ENCODE results near the gene CLDN9. TPM values are rescaled to one million over a fixed set of nuclear protein-coding genes. Genes with fewer than 3 reads are reported as not detected.

Gene CLDN9
- total RNA-seq, 1 donor from 2014 or later, result not detected

DNA sequence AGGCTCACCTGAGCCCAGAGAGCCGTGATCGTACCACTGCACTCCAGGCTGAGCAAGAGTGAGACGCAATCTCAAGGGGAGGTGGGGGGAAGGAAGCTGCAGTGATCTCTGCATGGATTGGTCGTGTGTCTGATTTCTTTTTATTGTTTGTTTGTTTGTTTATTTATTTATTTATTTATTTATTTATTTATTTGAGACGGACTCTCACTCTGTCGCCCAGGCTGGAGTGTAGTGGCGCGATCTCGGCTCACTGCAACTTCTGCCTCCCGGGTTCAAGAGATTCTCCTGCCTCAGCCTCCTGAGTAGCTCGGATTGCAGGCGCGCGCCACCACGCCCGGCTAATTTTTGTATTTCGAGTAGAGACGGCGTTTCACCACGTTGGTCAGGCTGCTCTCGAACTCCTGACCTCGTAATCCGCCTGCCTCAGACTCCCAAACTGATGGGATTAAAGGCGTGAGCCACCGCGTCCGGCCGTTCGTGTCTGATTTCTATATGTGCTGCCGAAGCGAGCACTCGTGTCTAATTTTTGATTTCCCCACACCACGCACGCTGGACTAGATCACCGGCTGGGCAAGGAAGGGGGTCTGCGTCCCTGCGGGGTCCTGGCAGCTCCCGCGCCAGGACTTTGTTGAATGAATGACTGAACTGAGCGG lies 7.0 kb downstream of the CLDN9 start:
- TF ChIP-seq, protein P1, sequence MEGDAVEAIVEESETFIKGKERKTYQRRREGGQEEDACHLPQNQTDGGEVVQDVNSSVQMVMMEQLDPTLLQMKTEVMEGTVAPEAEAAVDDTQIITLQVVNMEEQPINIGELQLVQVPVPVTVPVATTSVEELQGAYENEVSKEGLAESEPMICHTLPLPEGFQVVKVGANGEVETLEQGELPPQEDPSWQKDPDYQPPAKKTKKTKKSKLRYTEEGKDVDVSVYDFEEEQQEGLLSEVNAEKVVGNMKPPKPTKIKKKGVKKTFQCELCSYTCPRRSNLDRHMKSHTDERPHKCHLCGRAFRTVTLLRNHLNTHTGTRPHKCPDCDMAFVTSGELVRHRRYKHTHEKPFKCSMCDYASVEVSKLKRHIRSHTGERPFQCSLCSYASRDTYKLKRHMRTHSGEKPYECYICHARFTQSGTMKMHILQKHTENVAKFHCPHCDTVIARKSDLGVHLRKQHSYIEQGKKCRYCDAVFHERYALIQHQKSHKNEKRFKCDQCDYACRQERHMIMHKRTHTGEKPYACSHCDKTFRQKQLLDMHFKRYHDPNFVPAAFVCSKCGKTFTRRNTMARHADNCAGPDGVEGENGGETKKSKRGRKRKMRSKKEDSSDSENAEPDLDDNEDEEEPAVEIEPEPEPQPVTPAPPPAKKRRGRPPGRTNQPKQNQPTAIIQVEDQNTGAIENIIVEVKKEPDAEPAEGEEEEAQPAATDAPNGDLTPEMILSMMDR (IDR thresholded peaks at IDR 0.05), result no peak
- H3K27ac Mint-ChIP-seq (ENCODE audit: unreplicated experiment), result peak overlapping the region; percentile 84
- H3K9me3 Mint-ChIP-seq (ENCODE audit: unreplicated experiment), result no peaks in the 10 kb centered on the region
- H3K4me3 Mint-ChIP-seq (ENCODE audit: unreplicated experiment), result peak overlapping the region; percentile 86
- no peaks in the 10 kb centered on the region for H3K36me3 Mint-ChIP-seq (ENCODE audit: unreplicated experiment)
- no peak for DNase-seq (ENCODE audit: extremely low spot score, unreplicated experiment)
- H3K4me1 Mint-ChIP-seq (ENCODE audit: unreplicated experiment), result peaks cover 38% of the 10 kb centered on the region
- H3K27me3 Mint-ChIP-seq (ENCODE audit: unreplicated experiment), result peaks cover 2% of the 10 kb centered on the region

DNA sequence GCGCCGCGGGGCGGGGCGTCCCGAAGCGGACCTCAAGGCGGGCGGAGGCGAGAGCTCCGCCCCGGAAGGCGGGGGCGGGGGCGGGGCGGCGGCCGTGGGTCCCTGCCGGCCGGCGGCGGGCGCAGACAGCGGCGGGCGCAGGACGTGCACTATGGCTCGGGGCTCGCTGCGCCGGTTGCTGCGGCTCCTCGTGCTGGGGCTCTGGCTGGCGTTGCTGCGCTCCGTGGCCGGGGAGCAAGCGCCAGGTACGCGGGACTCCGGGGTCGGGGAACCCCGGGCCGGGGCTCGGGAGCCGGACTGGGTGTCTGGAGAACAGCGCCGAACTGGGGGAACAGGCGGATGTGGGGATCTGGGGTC lies 7.5 kb downstream of the CLDN9 start, which contains the start of gene TNFRSF12A:
TNFRSF12A (plus strand) TSS at position 122 of the 357 bp plus-strand sequence; CDS start at position 152, 30 bp downstream.
- TF ChIP-seq, protein P1 (IDR thresholded peaks at IDR 0.05), result peak; percentile 8
- Mint-ChIP-seq H3K27ac (ENCODE audit: unreplicated experiment) (peak within 1 kb of the TSS; percentile 96), H3K9me3 (ENCODE audit: unreplicated experiment) (no peaks in the 10 kb centered on the region), H3K4me1 (ENCODE audit: unreplicated experiment) (peaks cover 38% of the 10 kb centered on the region), H3K36me3 (ENCODE audit: unreplicated experiment) (no peaks in the 10 kb centered on the region), H3K4me3 (ENCODE audit: unreplicated experiment) (peak within 1 kb of the TSS; percentile 86), H3K27me3 (ENCODE audit: unreplicated experiment) (peaks cover 2% of the 10 kb centered on the region)
- DNase-seq (ENCODE audit: extremely low spot score, unreplicated experiment), result peak; percentile 89

DNA sequence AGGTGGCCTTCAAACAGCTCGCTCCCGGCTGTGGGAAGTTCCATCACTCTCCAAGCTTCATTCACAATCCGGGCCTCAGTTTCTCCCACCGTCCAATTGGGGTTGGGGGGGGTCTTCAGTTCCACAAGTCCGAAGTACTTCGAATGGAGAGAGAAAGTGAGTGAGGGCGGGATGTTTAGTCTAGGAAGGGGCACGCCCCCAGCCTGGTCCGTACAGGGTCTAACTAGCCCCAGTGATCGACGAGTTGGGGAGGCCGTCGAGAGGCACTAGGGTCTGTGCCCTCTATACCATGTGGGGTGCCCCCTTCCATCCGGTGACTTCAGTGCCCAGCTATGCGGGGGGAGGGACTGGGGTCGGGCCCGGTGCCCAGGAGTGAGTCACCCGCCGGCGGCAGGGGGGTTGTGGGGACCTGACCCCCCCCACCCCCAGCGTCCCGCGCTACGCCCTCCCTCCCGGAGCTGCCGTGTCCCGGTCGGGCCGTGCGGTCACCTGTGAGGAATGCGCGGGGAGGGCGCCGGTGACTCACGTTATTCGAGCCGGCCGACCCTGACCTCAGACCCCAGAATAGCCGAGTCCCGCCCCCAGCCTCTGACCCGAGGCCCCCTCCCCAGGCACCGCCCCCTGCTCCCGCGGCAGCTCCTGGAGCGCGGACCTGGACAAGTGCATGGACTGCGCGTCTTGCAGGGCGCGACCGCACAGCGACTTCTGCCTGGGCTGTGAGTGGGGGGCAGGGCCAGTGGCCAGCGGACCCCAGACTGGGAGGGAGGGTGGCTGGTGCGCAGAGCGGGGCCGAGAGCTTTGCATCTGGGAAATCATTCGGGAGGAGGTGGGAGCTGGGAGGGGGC lies 8.1 kb downstream of the CLDN9 start:
- Mint-ChIP-seq H3K36me3 (ENCODE audit: unreplicated experiment) (no peaks in the 10 kb centered on the region), H3K27me3 (ENCODE audit: unreplicated experiment) (peaks cover 2% of the 10 kb centered on the region), H3K4me3 (ENCODE audit: unreplicated experiment) (peak overlapping the region; percentile 86), H3K27ac (ENCODE audit: unreplicated experiment) (peak overlapping the region; percentile 96), H3K4me1 (ENCODE audit: unreplicated experiment) (peaks cover 40% of the 10 kb centered on the region), H3K9me3 (ENCODE audit: unreplicated experiment) (no peaks in the 10 kb centered on the region)
- TF ChIP-seq, protein P1 (IDR thresholded peaks at IDR 0.05), result no peak
- DNase-seq (ENCODE audit: extremely low spot score, unreplicated experiment), result peak; percentile 92

DNA sequence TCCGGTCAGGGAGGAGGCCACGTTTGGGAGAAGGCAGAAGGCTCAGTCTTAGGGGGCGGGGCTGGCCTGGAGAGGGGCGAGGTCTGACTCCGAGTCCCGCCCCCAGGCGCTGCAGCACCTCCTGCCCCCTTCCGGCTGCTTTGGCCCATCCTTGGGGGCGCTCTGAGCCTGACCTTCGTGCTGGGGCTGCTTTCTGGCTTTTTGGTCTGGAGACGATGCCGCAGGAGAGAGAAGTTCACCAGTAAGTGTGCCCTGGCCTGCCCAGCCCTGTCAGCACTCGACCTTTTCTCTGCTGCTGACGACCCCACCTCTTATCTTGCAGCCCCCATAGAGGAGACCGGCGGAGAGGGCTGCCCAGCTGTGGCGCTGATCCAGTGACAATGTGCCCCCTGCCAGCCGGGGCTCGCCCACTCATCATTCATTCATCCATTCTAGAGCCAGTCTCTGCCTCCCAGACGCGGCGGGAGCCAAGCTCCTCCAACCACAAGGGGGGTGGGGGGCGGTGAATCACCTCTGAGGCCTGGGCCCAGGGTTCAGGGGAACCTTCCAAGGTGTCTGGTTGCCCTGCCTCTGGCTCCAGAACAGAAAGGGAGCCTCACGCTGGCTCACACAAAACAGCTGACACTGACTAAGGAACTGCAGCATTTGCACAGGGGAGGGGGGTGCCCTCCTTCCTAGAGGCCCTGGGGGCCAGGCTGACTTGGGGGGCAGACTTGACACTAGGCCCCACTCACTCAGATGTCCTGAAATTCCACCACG lies 8.9 kb downstream of the CLDN9 start:
- TF ChIP-seq, protein P1 (IDR thresholded peaks at IDR 0.05), result peak; percentile 46
- Mint-ChIP-seq H3K27ac (ENCODE audit: unreplicated experiment) (peak overlapping the region; percentile 96), H3K4me1 (ENCODE audit: unreplicated experiment) (peaks cover 40% of the 10 kb centered on the region), H3K27me3 (ENCODE audit: unreplicated experiment) (peaks cover 2% of the 10 kb centered on the region), H3K4me3 (ENCODE audit: unreplicated experiment) (peak overlapping the region; percentile 86), H3K36me3 (ENCODE audit: unreplicated experiment) (peaks cover 2% of the 10 kb centered on the region), H3K9me3 (ENCODE audit: unreplicated experiment) (no peaks in the 10 kb centered on the region)
- DNase-seq (ENCODE audit: extremely low spot score, unreplicated experiment), result peak; percentile 93
